GM23248 (cell line): ENCODE data around the gene ADAM10. TPM values are rescaled to one million over a fixed set of nuclear protein-coding genes. Genes with fewer than 3 reads are reported as not detected.
A peak's percentile ranks its signal among the peaks of the same experiment; 100 is the strongest.

ENCODE experiments used
- DNase-seq: peaks from one replicate; pipeline ENCODE4 v3.0.0-alpha.2; 2015
- H2AFZ ChIP-seq: fragments of 200-600 bp; sonication (generic); 2 replicates; pipeline ENCODE4 v1.6.1; 2016; ENCODE audit warnings: antibody characterized with exemption
- H3F3A ChIP-seq: fragments of 200-600 bp; sonication (generic); 2 replicates; pipeline ENCODE4 v1.6.1; 2016; ENCODE audit warnings: mild to moderate bottlenecking, antibody characterized with exemption, mixed run types; ENCODE audit not compliant: insufficient read depth
- H3K27ac ChIP-seq: fragments of 200-600 bp; sonication (generic); 2 replicates; pipeline ENCODE4 v1.5.1; 2016; ENCODE audit warnings: mild to moderate bottlenecking
- H3K27me3 ChIP-seq: fragments of 200-600 bp; sonication (generic); replicated peaks from 2 replicates; pipeline ENCODE4 v1.6.1; 2016; ENCODE audit warnings: mild to moderate bottlenecking; ENCODE audit not compliant: insufficient read depth
- H3K36me3 ChIP-seq: fragments of 200-600 bp; sonication (generic); 2 replicates; pipeline ENCODE4 v1.6.1; 2016; ENCODE audit warnings: low read depth, mild to moderate bottlenecking
- H3K4me1 ChIP-seq: fragments of 200-600 bp; sonication (generic); 2 replicates; pipeline ENCODE4 v1.6.1; 2016; ENCODE audit warnings: mild to moderate bottlenecking; ENCODE audit not compliant: insufficient read depth
- H3K4me2 ChIP-seq: fragments of 200-600 bp; sonication (generic); one replicate; pipeline ENCODE4 v1.6.1; 2016; ENCODE audit warnings: mild to moderate bottlenecking; ENCODE audit not compliant: unreplicated experiment
- H3K4me3 ChIP-seq: fragments of 200-600 bp; sonication (generic); 2 replicates; pipeline ENCODE4 v1.5.1; 2016; ENCODE audit warnings: mild to moderate bottlenecking
- H3K79me2 ChIP-seq: fragments of 200-600 bp; sonication (generic); 2 replicates; pipeline ENCODE4 v1.6.1; 2016; ENCODE audit warnings: mild to moderate bottlenecking; ENCODE audit not compliant: insufficient read depth
- H3K9ac ChIP-seq: fragments of 200-600 bp; sonication (generic); 2 replicates; pipeline ENCODE4 v1.6.1; 2016; ENCODE audit warnings: mild to moderate bottlenecking
- H3K9me2 ChIP-seq: fragments of 200-600 bp; sonication (generic); 2 replicates; pipeline ENCODE4 v1.6.1; 2016; ENCODE audit warnings: mixed run types, mild to moderate bottlenecking, moderate library complexity; ENCODE audit not compliant: insufficient read depth
- H3K9me3 ChIP-seq: fragments of 200-600 bp; sonication (generic); one replicate; pipeline ENCODE4 v1.6.1; 2017; ENCODE audit warnings: low read depth
- H4K20me1 ChIP-seq: fragments of 200-600 bp; sonication (generic); 2 replicates; pipeline ENCODE4 v1.6.0; 2016; ENCODE audit not compliant: insufficient read depth
- EZH2 ChIP-seq: fragments of 200-600 bp; sonication (generic); IDR thresholded peaks from 2 replicates; pipeline ENCODE4 v1.6.1; 2018; ENCODE audit warnings: antibody characterized with exemption, mild to moderate bottlenecking; ENCODE audit not compliant: insufficient read depth, poor library complexity, severe bottlenecking
- EZH2phosphoT487 ChIP-seq: fragments of 200-600 bp; sonication (generic); IDR thresholded peaks from 2 replicates; pipeline ENCODE4 v1.6.1; 2018; ENCODE audit warnings: antibody characterized with exemption, moderate library complexity, mild to moderate bottlenecking, low read depth; ENCODE audit not compliant: insufficient read depth
- WGBS, 2 experiments: methylation state at CpG; one replicate each; pipeline ENCODE4 v1.1.6; 2015 to 2017; ENCODE audit warnings: low lambda C conversion rate in 2 of 2, low coverage in 1 of 2; ENCODE audit errors: missing lambda C conversion rate in 2 of 2; 5-methylcytosine and 5-hydroxymethylcytosine counted together
- in situ Hi-C: fragments of 300-500 bp; cut with MboI; formaldehyde crosslinking; loops from 2 replicates; pipeline ENCODE4 v1.15.0; 2020
- polyA plus RNA-seq: library from polyadenylated mRNA; unstranded; fragments of >200 nt; fragmentation: Nextera tagmentation; extraction: Ambion mirVana; gene quantifications from 2 replicates; pipeline ENCODE4 v1.2.1, GENCODE V29; 2016
- total RNA-seq: library from RNA; depleted of rRNA; stranded (reverse); fragments of >200 nt; shearing (Covaris generic); gene quantifications from 2 replicates; pipeline ENCODE4 v1.2.3, GENCODE V29; 2014

ADAM10 gene
- total and polyA plus RNA-seq, 2 experiments from 2014 or later, result 171 to 190 TPM

GRCh38 chr15:58762285-58762684 is 12.8 kb upstream of the ADAM10 start:
- H3K79me2 ChIP-seq, result no peaks in the 10 kb centered on the region
- no peaks in the 10 kb centered on the region for H4K20me1 ChIP-seq
- H3K4me2 ChIP-seq, result no peak overlapping the region
- no peak for DNase-seq
- H3K4me3 ChIP-seq, result no peak overlapping the region
- no peak for TF ChIP-seq EZH2phosphoT487
- TF ChIP-seq EZH2, result no peak
- no peak overlapping the region for H3K27ac ChIP-seq
- no peaks in the 10 kb centered on the region for H3K27me3 ChIP-seq
- H3K9me3 ChIP-seq, result no peaks in the 10 kb centered on the region
- no peaks in the 10 kb centered on the region for H3K9me2 ChIP-seq
- no peak overlapping the region for H3K9ac ChIP-seq
- no peaks in the 10 kb centered on the region for H3F3A ChIP-seq
- H2AFZ ChIP-seq, result no peak overlapping the region
- H3K36me3 ChIP-seq, result no peaks in the 10 kb centered on the region
- no peaks in the 10 kb centered on the region for H3K4me1 ChIP-seq
- in situ Hi-C loops, result no loop called here

- TF ChIP-seq EZH2phosphoT487, result no peak
- TF ChIP-seq EZH2, result no peak
- in situ Hi-C loops, result no loop called here
- Histone ChIP-seq H4K20me1 (no peaks in the 10 kb centered on the region), H3K4me1 (no peaks in the 10 kb centered on the region), H3K4me2 (no peak overlapping the region), H3K27me3 (no peaks in the 10 kb centered on the region), H3K36me3 (no peaks in the 10 kb centered on the region), H3K4me3 (no peak overlapping the region), H3K27ac (no peak overlapping the region), H3K79me2 (no peaks in the 10 kb centered on the region), H3K9me3 (no peaks in the 10 kb centered on the region), H3F3A (no peaks in the 10 kb centered on the region), H3K9me2 (no peaks in the 10 kb centered on the region), H3K9ac (no peak overlapping the region), H2AFZ (no peak overlapping the region)
- no peak for DNase-seq
- WGBS, 2 experiments, result 74 to 77% methylated on average over 1 of the region's 1 CpG
These were observed 11.5 kb upstream of the ADAM10 start for GRCh38 chr15:58761010-58761388.

GRCh38 chr15:58760385-58761009 is 11.0 kb upstream of the ADAM10 start:
- H4K20me1 ChIP-seq, result no peaks in the 10 kb centered on the region
- H3K4me3 ChIP-seq, result no peak overlapping the region
- H3K79me2 ChIP-seq, result no peaks in the 10 kb centered on the region
- no peaks in the 10 kb centered on the region for H3K36me3 ChIP-seq
- H3F3A ChIP-seq, result no peaks in the 10 kb centered on the region
- WGBS, 2 experiments, result 85 to 86% methylated on average over 7 of the region's 7 CpGs
- no peak overlapping the region for H3K27ac ChIP-seq
- no peak overlapping the region for H2AFZ ChIP-seq
- H3K4me2 ChIP-seq, result no peak overlapping the region
- in situ Hi-C loops, result no loop called here
- no peaks in the 10 kb centered on the region for H3K4me1 ChIP-seq
- no peaks in the 10 kb centered on the region for H3K27me3 ChIP-seq
- H3K9me3 ChIP-seq, result no peaks in the 10 kb centered on the region
- no peak overlapping the region for H3K9ac ChIP-seq
- TF ChIP-seq EZH2, result no peak
- no peak for TF ChIP-seq EZH2phosphoT487
- no peaks in the 10 kb centered on the region for H3K9me2 ChIP-seq
- no peak for DNase-seq

- Histone ChIP-seq H4K20me1 (no peaks in the 10 kb centered on the region), H3F3A (no peaks in the 10 kb centered on the region), H3K4me2 (no peak overlapping the region), H3K79me2 (no peaks in the 10 kb centered on the region), H3K9ac (no peak overlapping the region), H3K36me3 (no peaks in the 10 kb centered on the region), H3K9me2 (no peaks in the 10 kb centered on the region), H3K4me3 (no peak overlapping the region), H3K9me3 (no peaks in the 10 kb centered on the region), H3K27me3 (no peaks in the 10 kb centered on the region), H3K27ac (no peak overlapping the region), H3K4me1 (no peaks in the 10 kb centered on the region), H2AFZ (peak overlapping the region; percentile 23; the same call in 1 of the 2 replicates)
- peak; percentile 45 for DNase-seq
- WGBS, 2 experiments, result 2 to 8% methylated on average over 3 of the region's 3 CpGs
- TF ChIP-seq EZH2, result no peak
- TF ChIP-seq EZH2phosphoT487, result no peak
- in situ Hi-C loops, result loop anchor here (10.0 kb wide), 1 partner anchor 523 kb away; no protein-coding TSS in a partner anchor
These were observed 8.6 kb upstream of the ADAM10 start for GRCh38 chr15:58758141-58758540.

- Histone ChIP-seq H3K9me2 (no peaks in the 10 kb centered on the region), H4K20me1 (no peaks in the 10 kb centered on the region), H3K36me3 (no peaks in the 10 kb centered on the region), H3K27me3 (no peaks in the 10 kb centered on the region), H3K27ac (no peak overlapping the region), H3K4me2 (no peak overlapping the region), H3K9ac (no peak overlapping the region), H3K4me3 (no peak overlapping the region), H3K79me2 (no peaks in the 10 kb centered on the region), H3K4me1 (no peaks in the 10 kb centered on the region), H2AFZ (no peak overlapping the region), H3F3A (peaks cover 5% of the 10 kb centered on the region; the same call in 1 of the 2 replicates), H3K9me3 (no peaks in the 10 kb centered on the region)
- no peak for TF ChIP-seq EZH2
- TF ChIP-seq EZH2phosphoT487, result no peak
- 60 to 64% methylated on average over 6 of the region's 6 CpGs for WGBS, 2 experiments
- in situ Hi-C loops, result loop anchor here (10.0 kb wide), 1 partner anchor 521 kb away; no protein-coding TSS in a partner anchor
- DNase-seq, result no peak
These were observed 6.4 kb upstream of the ADAM10 start for GRCh38 chr15:58755956-58756355.
